Fibroblast of skin of right quadriceps (primary cell): ENCODE results near the gene PAEP.
A peak's percentile ranks its signal among the peaks of the same experiment; 100 is the strongest.
"Not testable (repeated sequence)": the region's sequence is repeated elsewhere in the genome, so short reads cannot be mapped to it uniquely, and the experiment has no call there.

Experiments used
- DNase-seq: peaks from one replicate; pipeline ENCODE4 v3.0.0-alpha.2; 2013

Gene PAEP

DNA sequence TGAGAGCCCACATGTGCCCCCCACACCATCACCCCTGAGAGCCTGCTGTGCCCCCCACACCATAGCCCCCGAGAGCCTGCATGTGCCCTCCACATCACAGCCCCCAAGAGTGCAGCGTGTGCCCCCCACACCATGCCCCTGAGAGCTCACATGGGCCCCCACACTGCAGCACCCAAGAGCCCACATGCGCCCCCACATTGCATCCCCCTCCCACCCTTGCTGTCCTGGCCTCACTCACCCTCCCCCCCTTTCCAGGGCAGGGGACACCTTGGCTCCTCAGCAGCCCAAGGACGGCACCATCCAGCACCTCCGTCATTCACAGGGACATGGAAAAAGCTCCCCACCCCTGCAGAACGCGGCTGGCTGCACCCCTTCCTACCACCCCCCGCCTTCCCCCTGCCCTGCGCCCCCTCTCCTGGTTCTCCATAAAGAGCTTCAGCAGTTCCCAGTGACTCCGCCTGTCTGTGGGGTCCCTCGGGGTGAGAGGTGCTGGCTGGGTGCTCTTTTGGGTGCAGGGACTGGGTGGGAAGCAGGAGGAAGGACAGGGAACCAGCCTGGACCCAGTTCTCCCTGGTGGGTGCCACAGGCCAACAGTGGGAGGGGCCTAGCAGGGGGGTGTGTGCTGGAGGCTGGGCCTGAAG, 35.3 kb upstream of the PAEP start:
- no peak for DNase-seq

DNA sequence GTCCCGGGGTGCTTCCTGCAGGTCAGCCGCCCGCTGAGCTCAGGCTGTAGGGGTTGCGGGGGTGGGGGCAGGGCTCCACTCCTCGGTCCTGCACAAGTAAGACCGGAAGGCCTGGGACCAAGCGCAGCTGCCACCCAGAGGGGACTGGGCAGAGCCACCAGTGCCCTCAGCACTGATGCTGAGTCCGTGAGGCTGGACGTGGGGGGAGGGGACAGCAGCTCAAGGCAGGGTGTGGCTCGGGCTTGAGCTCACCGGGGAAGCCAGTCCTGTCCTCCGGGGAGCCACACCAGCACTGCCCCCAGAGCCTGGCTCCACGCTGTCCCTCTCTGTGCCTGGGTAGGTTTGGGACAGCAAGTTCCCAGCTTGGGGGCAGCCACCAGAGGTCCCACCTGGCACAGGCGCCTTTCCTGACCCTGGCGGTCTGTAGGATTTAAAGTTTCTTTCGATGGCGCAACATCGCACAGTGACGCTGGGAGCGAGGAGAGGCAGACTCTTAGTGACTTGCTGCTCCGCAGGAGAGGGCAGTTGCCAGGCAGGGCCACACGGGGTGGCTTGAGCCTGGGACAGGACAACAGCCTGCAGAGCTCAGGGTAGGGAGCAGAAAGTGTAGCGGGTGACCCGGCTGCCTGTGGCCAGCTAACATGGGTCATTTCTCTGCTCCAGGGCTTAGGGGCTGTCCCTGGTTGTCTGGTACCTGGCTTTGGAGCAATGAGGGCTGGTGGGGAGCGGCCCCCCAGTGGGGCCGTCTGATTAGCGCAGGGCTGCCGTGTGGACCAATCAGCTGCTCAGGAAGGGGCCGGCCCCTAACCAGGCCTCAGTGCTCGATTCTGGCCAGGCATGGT, 34.6 kb upstream of the PAEP start:
- no peak for DNase-seq

DNA sequence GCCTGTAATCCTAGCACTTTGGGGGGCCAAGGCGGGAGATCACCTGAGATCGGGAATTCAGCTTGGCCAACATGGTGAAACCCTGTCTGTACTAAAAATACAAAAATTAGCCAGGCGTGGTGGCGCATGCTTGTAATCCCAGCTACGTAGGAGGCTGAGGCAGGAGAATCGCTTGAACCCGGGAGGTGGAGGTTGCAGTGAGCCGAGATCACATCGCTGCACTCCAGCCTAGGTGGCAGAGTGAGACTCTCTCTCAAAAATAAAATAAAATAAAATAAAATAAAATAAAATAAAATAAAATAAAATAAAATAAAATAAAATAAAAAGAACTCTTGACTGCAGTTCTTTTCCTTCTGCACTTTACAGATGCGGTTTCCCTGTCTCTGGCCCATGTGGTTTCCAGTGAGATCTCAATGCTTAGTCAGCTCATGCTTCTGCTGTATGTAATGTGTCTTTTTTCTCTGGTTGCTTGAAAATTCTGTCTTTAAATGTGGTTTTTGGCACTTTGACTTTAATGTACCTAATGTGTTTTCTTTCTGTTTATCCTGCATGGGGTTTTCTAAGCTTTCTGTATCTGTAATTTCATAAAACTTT, 32.6 kb upstream of the PAEP start:
- not testable (repeated sequence) for DNase-seq

DNA sequence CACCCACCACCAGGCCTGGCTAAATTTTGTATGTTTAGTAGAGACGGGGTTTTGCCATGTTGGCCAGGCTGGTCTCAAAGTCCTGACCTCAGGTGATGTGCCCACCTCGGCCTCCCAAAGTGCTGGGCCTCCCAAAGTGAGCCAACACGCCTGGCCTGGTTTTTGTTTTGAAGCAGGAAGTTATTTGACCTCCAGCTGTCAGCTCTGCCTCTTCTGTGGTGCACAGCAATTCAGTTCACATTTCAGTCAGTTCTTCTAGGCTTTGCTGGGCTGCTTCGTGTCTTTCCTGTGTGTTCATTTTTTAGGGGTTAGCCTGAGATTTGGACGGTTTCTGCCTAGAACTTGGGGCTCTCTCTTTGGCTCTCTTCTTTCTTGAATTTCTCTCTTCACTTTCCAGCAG, 31.4 kb upstream of the PAEP start:
- no peak for DNase-seq

DNA sequence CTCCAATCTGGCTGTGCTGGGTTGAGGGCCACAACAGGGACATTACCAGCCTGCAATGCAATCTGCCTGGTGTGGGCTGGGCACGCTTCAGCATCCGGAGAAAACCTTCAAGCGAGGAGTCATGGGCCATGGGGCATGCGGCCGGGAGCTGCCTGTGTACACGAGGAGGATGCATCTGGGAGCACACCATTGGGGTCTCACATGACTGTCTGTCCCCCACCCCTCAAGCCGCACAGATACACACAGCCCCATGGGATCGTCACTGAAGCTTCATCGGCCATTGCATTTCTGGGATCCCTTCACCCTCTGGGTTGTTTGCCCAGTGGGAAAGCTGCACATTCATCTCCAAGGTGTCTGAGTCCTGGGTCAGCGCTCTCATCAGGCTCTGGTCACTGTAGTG, 30.5 kb upstream of the PAEP start:
- no peak for DNase-seq

DNA sequence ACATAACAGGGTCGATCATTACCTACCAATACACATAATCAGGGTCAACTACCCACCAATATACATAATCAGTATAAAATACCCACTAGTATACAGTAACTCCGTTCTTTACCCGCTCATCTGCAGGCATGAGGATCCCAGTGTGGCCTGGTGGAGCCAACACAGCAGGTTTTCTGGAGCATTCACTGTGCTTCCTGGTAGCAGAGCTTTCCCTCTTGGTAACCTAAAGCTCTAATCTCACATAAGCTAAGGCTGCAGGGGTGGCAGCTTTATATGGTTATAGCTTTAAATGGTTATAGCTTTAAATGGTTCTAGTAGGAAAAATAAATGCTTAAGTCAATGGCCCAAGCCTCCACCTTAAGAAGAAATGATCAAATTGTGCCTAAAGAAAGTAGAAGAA, 28.4 kb upstream of the PAEP start:
- DNase-seq: no peak

DNA sequence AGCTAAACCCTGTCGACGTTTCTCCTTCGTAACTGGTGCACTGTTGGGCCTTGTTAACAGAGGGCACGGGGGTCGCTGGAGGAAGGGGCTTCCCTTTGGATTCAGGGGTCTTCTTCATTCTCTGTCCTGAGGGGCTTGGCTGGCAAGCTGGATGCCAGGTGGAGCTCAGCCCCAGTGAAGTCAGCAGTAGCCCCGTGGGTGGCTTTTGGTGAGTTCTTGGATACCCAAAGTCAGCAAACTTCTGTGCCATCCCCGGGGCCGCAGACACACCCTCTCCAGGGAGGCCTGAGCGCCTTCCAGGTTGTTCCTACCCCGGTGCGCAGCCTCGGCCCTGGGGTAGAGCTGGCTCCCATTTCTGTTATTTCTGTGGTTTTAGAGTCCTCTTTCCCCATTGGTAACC, 27.9 kb upstream of the PAEP start:
- no peak for DNase-seq

DNA sequence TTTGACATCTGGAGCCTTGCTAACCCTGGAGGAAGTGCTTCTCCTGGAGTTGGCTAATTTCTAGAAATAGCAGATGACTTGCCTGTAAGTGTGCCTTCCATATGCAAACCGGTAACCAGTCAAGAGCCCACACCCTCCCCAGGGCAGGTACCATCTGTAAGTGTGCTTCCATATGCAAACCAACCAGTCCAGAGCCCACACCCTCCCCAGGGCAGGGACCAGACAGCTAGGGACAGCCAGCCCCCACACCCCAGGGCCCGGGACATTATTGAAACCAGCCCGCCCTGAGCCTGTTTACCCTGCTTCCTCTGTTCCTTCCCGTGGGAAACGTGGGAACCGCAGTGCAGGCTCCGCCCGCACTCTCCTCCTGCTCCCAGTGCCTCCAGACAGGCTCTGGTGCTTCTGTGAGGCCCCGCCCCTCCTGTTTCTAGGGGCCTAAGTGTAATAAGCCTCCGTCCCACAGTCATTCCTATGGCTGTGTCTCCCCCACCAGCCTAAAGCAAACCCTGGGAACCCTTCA, 27.3 kb upstream of the PAEP start:
- not testable (repeated sequence) for DNase-seq

DNA sequence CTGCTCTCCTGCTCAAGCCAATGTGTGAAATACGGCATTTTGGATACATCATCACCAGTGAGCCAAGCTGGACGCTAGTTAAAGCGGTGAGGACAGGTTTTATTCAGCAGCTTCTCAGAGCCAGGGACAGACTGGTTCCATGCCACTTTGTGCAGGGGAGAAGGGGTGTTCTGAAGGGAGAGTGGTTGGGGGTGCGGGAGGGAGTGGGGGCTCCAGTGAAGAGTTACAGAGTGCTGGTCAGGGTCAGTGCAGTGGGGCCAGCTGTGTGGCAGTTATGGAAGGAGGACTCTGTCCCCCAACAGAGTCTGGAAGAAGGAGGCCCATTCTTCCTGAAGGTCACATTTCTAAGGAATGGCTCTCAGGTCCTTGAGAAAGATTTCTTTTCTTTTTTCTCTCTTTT, 26.7 kb upstream of the PAEP start:
- DNase-seq: not testable (repeated sequence)

DNA sequence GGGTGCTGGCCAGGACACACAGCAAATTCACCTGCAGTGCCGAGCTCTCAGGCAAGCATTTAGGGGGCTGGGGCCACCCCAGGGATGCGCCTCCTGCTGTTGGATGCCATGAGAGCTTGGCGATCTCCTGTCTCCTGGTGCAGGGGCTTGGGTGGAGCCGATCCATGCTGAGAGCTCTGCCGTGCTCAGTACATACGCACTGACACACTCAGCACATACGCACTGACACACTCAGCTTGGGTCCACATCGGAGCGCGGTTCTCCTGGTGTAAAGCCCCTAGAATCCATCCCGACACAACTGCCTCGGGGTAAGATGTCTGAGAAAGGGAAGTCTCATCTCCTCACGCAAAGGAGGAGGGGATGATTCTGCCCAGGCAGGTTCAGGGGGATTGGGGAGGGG, 25.9 kb upstream of the PAEP start:
- DNase-seq: not testable (repeated sequence)

DNA sequence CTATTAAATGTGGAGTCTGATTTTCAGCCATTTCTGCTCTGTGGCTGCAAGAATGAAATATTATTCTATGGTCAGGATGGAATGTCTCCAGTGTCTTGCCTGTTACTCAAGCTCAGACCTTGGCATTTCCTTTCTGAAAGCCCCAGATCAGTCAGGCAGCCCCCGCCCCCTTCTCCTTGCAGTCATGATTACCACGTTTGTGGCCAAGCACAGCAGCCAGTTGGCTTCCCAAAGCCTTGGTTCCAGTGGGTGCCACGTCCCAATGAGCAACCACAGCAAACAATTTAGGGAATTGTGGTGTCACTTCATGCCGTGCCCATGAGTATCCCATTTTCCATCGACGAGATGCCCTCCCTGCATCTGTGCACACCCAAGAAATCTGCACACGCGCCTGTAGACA, 25.3 kb upstream of the PAEP start:
- peak; percentile 65 for DNase-seq

DNA sequence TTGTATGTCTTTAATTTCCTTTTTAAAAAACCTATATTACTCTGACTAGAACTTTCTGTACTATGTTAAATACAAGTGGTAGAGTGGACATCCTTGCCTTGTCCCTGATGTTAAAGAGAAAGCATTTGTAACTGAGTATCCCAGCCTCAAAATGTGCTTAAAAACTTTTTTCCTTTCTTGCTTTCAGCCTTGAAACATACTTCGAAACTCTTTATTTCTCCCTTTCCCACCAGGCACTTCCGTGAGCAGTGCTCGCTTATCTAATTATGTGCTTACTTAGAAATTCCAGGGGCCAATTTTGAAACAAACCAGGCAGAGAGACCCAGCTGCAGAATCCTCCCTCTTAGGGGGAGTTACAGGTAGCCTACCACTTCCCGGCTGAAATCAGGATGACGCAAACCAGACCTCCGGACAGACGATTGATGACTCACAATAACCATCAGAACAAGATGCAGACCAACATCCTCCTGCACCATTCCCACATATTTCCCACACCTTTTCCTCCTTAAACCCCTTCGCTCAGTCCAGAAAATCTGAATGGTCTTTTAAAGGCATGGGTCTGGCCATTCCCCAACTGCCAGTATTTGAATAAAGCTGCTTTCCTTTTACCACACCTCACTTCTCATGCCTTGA, 18.2 kb upstream of the PAEP start:
- DNase-seq: not testable (repeated sequence)

DNA sequence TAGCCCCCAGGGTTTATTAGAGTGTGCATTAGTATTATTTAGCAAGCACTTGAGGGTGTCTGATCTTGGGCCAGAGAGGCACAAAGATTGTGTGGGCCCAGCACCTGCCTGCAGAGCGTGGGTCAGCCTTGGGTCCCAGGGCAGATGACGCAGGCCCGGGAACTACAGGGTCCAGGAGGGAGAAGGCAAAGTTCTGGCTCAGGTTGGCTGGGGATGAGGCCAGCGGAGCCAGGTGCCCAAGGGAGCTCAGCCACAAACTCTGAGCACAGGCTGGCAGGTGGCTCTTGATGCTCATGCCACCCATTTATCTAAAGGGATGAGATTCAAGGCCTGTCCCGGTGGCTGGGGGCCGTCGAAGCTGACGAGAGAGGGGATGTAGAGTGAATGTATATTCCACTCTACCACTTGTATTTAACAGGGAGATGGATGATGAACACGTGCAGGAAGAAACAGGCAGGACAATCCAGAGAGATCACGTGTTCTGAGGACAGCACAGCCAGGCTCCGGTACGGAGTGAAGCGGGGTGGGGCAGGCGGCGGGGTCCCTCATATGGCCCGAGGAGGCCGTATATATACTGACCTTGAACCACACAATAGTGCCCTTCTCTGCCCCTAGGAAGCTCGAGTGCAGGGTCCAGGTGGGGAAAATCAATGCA, 16.4 kb upstream of the PAEP start:
- DNase-seq: no peak

DNA sequence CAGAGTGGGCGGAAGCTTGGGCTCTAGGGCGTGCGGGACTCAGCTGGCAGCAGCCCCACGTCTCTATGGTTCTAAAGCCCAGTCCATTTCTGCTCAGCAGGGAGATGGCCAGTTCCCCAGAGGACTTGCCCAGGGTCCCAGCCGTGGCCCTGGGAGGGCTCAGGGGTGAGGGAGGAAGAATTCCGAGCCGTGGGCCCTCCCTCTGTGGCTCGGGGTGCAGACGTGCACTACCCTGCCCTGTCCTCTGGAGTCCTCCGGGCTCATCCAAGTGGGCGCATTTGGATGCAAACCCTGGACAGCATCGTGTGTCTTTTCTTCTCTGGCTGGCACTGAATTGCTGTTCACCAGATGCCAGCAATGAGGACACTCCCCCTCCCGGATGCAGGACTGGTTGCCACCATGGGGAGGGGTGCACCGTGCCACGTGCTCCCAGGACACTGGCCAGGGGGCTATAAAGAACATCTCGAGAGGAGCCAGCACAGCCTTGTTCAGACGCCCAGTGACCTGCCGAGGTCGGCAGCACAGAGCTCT, 15.8 kb upstream of the PAEP start, which contains the start of gene OBP2A:
Gene OBP2A, plus strand, starts transcription at position 481 of the 531 bp plus-strand sequence. CDS start 55 bp downstream, outside the sequence.
- DNase-seq: not testable (repeated sequence)

DNA sequence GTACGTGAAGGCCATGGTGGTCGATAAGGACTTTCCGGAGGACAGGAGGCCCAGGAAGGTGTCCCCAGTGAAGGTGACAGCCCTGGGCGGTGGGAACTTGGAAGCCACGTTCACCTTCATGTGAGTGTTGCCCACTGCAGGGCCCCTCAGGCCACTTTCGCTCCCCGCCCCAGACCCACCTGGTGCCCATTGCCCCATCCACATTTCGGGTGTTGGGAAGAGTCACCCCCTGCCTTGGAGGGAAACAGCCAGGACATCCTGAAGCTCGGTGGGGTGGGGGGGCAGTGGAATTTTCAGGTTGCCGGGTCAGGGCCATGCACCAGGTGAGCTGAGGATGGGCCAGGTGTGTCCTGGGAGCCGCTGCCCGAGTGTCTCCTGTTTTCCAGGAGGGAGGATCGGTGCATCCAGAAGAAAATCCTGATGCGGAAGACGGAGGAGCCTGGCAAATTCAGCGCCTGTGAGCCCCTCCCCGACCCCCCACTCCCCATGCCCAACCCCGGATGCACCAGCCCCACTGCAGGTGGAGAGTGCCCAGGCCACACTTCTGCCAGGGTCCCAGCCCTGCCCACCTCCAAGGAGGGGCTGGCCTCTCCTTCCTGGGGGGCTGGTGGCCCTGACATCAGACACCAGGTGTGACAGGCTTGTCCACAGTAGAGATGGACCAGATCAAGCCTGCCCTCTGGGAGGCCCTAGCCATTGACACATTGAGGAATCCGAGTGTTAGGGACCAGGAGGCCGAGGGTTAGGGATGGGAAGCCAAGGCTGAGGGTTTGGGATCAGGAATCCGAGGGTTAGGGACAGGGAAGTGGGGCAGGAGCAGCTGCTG, 14.6 kb upstream of the PAEP start:
- DNase-seq: not testable (repeated sequence)

DNA sequence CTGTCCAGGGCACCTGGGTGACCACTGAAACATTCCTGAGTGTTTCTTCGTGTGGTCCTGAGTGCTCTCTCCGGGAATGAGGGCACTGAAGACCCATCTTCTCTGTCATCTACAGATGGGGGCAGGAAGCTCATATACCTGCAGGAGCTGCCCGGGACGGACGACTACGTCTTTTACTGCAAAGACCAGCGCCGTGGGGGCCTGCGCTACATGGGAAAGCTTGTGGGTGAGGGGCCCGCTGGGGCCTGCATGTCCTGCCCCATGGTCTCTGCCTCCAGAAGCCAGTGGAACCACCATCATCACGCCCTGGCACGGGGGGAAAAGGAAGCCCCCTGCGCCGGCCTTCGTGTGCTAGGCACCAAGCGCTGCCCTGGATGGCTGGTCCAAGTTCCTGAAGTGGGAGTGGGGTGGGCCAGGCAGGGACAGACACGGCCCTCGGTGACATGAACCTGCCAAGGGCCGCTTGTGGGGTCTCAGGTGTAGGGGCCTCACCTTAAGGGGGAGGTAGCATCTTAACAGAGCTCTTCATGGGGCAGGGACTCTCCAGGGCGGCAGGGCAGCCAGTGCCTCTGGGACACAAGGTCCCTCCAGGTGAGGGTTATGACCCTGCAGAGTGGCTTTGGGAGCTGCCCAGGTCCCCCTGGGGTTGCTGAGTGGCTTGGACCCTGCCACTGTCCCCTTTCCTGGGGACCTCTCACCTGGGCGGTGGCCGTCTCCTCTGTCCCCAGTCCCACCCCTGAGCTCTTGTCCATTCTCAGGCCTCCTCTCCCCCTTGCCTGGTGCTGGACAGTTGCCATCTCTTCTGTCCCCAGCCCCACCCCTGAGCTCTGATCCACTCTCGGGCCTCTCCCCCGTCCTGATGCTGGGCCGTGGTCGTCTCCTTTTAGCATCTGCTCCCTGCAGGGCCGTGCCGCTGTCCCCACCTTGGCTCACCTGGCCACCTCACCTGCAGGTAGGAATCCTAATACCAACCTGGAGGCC, 13.5 kb upstream of the PAEP start:
- DNase-seq: no peak

DNA sequence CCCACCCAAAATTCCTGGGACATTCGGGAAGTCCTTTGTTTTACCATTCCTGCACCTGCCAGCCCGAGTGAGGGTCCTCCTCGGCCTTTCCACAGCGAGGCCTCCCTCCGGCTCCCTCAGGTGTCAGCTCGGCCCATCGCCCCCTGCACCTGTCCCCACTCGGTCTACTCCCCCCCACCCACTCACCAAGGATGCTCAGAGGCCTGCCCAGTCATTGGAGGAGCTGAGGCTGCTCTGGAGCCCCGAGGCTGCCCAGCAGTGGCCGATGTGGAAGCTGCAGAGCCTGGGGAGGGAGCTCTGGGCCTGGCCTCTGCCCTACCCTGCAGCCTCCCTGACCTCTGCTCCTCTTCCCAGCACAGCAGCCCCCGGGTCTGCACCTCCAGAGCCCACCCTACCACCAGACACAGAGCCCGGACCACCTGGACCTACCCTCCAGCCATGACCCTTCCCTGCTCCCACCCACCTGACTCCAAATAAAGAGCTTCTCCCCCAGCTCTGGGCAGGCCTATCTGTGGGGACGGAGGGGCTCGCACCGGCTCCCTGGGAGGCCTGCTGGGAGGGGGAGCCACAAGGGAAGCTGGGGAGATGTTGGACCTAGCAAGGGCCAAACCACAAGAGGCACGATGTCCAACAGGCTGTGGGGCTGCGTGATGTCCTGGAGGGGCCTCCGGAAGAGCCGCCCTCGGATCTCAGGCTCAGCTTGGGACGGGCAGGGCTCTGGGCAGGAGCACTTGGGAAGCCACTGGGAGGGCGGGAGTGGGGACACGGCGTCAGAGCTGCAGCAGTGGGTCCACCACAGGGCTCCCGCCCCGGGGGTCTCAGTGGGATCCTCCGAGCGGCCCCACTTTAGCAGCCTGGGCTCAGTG, 11.8 kb upstream of the PAEP start:
- DNase-seq: not testable (repeated sequence)

DNA sequence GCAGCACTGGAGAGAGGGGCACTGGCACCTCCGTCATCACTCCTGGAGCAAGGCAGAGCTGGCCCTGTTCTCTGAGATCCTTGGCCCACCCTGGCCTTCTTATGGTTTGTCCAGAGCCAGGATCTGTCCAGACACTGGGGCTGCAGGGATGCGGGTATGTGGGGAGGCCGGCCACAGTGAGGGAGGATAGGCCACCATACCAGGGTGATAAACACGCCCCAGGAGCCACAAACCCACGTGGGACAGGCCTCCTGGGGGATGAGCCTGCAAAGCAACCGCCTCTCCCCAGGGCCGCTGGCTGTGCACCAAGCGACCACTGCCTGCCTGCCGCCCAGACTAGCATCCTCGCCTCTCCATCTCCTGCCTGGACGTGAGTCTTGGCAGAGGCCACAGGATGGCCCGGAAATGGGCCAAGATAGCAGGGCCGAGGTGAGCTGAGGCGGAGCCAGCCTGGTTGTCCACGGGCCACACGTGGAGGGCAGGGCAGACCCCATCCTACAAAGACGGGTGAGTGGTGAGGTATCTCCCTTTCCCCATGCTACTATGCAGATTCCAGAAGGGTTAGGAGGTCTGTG, 11.1 kb upstream of the PAEP start:
- no peak for DNase-seq

DNA sequence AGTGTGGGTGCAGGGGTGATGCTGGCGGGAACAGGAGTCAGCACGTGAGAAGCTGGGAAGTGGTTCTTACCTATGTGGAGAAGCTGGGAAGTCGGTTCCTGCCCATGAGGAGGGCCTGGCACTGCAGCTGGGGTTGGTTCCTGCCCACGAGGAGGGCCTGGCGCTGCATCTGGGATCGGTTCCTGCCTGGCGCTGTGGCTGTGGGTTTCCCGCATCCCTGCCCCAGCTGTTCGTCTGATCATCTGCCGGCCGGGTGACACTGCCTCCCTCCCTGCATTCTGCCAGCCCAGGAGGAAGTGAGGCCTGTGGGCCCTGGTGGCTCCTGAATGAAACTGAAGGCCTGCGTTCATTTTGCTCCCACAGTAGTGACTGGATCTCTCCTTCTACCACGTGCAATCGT, 10.5 kb upstream of the PAEP start:
- DNase-seq: no peak
